Measurements from ENCODE around the gene LHFPL2.

LHFPL2 gene

GRCh38 chr5:78597068-78597973 lies 51.3 kb downstream of the LHFPL2 start:
- FAIRE-seq: peak; percentile 11

GRCh38 chr5:78595458-78595921 lies 53.1 kb downstream of the LHFPL2 start:
- no peak for TF ChIP-seq POLR2A (IDR thresholded peaks at IDR 0.05; ENCODE audit: low read depth, low read length)
- FAIRE-seq (no peak), DNase-seq (ENCODE audit: insufficient read length, low spot score) (no peak)

More at GRCh38 chr5:78597068-78597973, 51.3 kb downstream of the LHFPL2 start:
- no peak for TF ChIP-seq POLR2A (IDR thresholded peaks at IDR 0.05; ENCODE audit: low read depth, low read length)
- no peak for DNase-seq (ENCODE audit: insufficient read length, low spot score)

GRCh38 chr5:78594610-78595457 lies 53.7 kb downstream of the LHFPL2 start:
- FAIRE-seq: peak; percentile 94
- no peak for TF ChIP-seq POLR2A (IDR thresholded peaks at IDR 0.05; ENCODE audit: low read depth, low read length)
- DNase-seq (ENCODE audit: insufficient read length, low spot score): peak; percentile 58

- TF ChIP-seq POLR2A (IDR thresholded peaks at IDR 0.05; ENCODE audit: low read depth, low read length): no peak
- FAIRE-seq (no peak), DNase-seq (ENCODE audit: insufficient read length, low spot score) (no peak)
Measured at GRCh38 chr5:78594021-78594420, 54.6 kb downstream of the LHFPL2 start.

- FAIRE-seq: no peak
Measured at GRCh38 chr5:78593465-78593864, 55.1 kb downstream of the LHFPL2 start.

GRCh38 chr5:78592735-78593386 lies 55.7 kb downstream of the LHFPL2 start:
- FAIRE-seq (no peak), DNase-seq (ENCODE audit: insufficient read length, low spot score) (no peak)
- TF ChIP-seq POLR2A (IDR thresholded peaks at IDR 0.05; ENCODE audit: low read depth, low read length): no peak

More at GRCh38 chr5:78593465-78593864, 55.1 kb downstream of the LHFPL2 start:
- DNase-seq (ENCODE audit: insufficient read length, low spot score): no peak
- no peak for TF ChIP-seq POLR2A (IDR thresholded peaks at IDR 0.05; ENCODE audit: low read depth, low read length)

GRCh38 chr5:78591972-78592700 lies 56.4 kb downstream of the LHFPL2 start:
- TF ChIP-seq POLR2A (IDR thresholded peaks at IDR 0.05; ENCODE audit: low read depth, low read length): no peak
- DNase-seq (ENCODE audit: insufficient read length, low spot score): no peak
- FAIRE-seq: no peak

GRCh38 chr5:78591138-78591612 lies 57.4 kb downstream of the LHFPL2 start:
- no peak for TF ChIP-seq POLR2A (IDR thresholded peaks at IDR 0.05; ENCODE audit: low read depth, low read length)
- DNase-seq (ENCODE audit: insufficient read length, low spot score) (no peak), FAIRE-seq (no peak)

- no peak for TF ChIP-seq POLR2A (IDR thresholded peaks at IDR 0.05; ENCODE audit: low read depth, low read length)
- FAIRE-seq (no peak), DNase-seq (ENCODE audit: insufficient read length, low spot score) (no peak)
Measured at GRCh38 chr5:78589923-78590322, 58.6 kb downstream of the LHFPL2 start.

- TF ChIP-seq POLR2A (IDR thresholded peaks at IDR 0.05; ENCODE audit: low read depth, low read length): no peak
- no peak for DNase-seq (ENCODE audit: insufficient read length, low spot score)
- no peak for FAIRE-seq
Measured at GRCh38 chr5:78588507-78588906, 60.1 kb downstream of the LHFPL2 start.

GRCh38 chr5:78587775-78588291 lies 60.7 kb downstream of the LHFPL2 start:
- no peak for TF ChIP-seq POLR2A (IDR thresholded peaks at IDR 0.05; ENCODE audit: low read depth, low read length)
- DNase-seq (ENCODE audit: insufficient read length, low spot score) (no peak), FAIRE-seq (no peak)

- no peak for DNase-seq (ENCODE audit: insufficient read length, low spot score)
- FAIRE-seq: no peak
- TF ChIP-seq POLR2A (IDR thresholded peaks at IDR 0.05; ENCODE audit: low read depth, low read length): no peak
Measured at GRCh38 chr5:78587081-78587774, 61.3 kb downstream of the LHFPL2 start.
